Measurements from ENCODE around the gene DNAJC16.
"Not testable (repeated sequence)": the region's sequence is repeated elsewhere in the genome, so short reads cannot be mapped to it uniquely, and the experiment has no call there.

Gene DNAJC16

DNA sequence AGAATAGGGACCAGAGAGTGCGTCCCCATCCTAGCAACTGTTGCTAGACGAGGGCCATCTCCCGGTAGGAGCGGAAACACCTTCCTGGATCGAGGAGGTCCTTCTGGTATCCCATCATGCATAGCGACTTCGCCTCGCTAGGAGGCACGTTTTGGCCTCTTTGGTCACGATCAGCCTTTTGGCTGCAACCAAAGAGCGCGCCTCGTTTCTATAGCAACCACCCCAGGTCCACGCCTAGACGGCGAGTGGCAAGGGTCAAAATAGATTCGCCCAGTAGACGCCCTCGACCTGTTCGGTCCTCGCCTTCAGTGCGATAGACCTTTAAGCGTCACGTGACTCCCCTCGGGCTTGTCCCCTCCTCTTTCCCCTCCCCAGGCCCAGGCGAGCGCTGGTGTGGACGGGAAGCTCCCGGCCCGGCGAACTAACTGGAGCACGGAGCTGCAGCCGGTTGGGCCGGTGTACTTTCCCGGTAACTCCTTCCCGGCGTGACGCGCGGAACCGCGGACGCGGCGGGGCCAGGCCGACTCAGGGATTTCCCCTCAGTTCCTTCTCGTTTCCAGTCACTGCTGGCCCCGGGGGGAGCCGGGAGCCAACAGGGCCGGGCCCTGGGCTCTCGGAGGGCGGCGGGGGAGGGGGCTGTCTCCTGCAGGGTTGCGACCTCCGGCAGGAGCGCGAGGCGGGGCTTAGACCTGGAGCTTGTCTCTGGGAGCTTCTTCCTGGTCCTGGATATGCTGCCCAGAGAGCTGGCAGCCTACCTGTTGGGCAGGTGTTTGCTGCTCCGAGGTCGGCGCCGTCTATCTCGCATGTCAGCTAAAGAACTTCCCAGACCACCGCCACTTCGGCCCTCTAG, at the start of gene DNAJC16:
TSS of gene DNAJC16 (plus strand) at position 359 of the 850 bp plus-strand sequence. CDS start 2,258 bp downstream, outside the sequence.
- H3K9me3 Mint-ChIP-seq, result no peaks in the 10 kb centered on the region
- H3K27ac Mint-ChIP-seq, result peak within 1 kb of the TSS; percentile 100
- H3K27me3 Mint-ChIP-seq (ENCODE audit: low read depth), result no peaks in the 10 kb centered on the region
- peak; percentile 99 for DNase-seq (ENCODE audit: low spot score)
- H3K4me3 Mint-ChIP-seq, result peak within 1 kb of the TSS; percentile 87
- H3K4me1 Mint-ChIP-seq (ENCODE audit: low read depth), result peaks cover 39% of the 10 kb centered on the region
- peaks cover 9% of the 10 kb centered on the region for H3K36me3 Mint-ChIP-seq (ENCODE audit: low read depth)

DNA sequence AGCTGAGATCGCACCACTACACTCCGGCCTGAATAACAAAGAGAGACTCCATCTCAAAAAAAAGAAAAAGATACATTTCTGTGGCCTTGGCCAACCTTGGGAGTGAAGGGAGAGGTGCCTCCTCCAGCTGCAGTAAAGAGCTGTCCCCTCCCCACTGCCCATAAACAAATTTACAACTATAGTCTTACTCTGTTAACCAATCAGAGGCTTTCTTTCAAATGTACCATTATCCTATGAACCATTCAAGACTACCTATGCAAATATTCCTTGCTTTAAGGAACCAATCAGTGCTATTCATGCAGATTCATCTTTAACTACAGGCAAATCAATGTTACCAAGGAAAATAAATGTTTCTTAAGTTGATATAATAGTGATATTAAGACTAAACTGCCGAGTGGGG, 49.7 kb upstream of the DNAJC16 start:
- H3K27ac Mint-ChIP-seq, result no peak overlapping the region
- H3K4me3 Mint-ChIP-seq, result no peak overlapping the region
- H3K4me1 Mint-ChIP-seq (ENCODE audit: low read depth), result no peaks in the 10 kb centered on the region
- no peaks in the 10 kb centered on the region for H3K27me3 Mint-ChIP-seq (ENCODE audit: low read depth)
- DNase-seq (ENCODE audit: low spot score), result no peak
- H3K9me3 Mint-ChIP-seq, result no peaks in the 10 kb centered on the region
- no peaks in the 10 kb centered on the region for H3K36me3 Mint-ChIP-seq (ENCODE audit: low read depth)

DNA sequence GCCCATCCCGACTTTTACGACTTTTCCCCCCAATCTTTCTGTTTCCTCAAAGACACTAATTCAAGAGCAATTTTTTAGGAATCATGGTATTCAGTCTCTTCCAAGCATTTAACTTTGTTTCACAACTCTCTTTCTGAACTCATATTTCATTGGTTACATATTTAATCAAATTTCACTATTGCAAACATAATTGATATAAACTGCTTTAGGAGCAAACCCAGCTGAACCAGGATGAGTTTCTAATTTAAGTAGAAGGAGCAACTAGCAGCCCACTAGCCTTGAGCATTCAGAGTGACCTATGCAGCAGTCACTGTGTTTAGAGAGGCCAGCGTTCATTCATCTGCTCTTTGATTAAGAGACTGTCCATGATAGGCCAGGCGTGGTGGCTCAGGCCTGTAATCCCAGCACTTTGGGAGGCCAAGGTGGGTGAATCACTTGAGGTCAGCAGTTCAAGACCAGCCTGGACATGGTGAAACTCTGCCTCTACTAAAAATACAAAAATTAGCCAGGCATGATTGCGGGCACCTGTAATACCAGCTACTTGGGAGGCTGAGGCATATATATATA, 48.9 kb upstream of the DNAJC16 start:
- H3K27me3 Mint-ChIP-seq (ENCODE audit: low read depth), result no peaks in the 10 kb centered on the region
- no peaks in the 10 kb centered on the region for H3K9me3 Mint-ChIP-seq
- no peak overlapping the region for H3K4me3 Mint-ChIP-seq
- no peaks in the 10 kb centered on the region for H3K36me3 Mint-ChIP-seq (ENCODE audit: low read depth)
- H3K4me1 Mint-ChIP-seq (ENCODE audit: low read depth), result no peaks in the 10 kb centered on the region
- no peak overlapping the region for H3K27ac Mint-ChIP-seq
- DNase-seq (ENCODE audit: low spot score), result no peak

DNA sequence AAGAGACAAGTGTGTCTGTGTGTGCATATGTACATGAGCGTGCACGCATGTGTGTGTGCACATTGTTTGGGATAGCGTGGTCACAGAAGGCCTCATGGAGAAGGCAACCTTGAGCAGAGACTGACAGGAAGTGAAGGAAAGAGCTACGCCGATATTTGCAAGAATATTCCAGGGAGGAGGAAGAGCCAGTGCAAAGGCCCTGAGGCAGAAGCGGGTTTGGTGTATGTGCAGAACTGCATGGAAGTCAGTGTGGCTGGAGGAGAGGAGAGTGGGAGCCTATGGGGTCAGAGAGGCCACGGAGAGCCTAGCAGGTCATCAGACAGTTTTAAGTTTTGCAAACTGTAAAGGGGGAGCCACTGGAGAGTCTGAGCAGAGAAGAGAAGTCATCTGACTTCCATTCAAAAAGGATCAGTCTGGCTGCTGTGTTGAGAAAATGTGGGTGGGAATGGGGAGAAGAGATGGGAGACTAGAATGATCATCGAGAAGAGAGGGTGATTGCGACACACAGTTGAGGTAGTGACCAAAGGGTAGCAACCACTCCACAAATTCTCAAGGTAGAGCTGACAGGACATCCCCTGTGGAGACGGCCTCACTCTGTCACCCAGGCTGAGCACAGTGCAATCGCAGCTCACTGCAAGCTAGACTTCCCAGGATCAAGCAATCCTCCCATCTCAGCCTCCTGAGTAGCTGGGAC, 46.8 kb upstream of the DNAJC16 start:
- Mint-ChIP-seq H3K9me3 (no peaks in the 10 kb centered on the region), H3K4me3 (no peak overlapping the region), H3K36me3 (ENCODE audit: low read depth) (peaks cover 3% of the 10 kb centered on the region), H3K4me1 (ENCODE audit: low read depth) (no peaks in the 10 kb centered on the region), H3K27me3 (ENCODE audit: low read depth) (no peaks in the 10 kb centered on the region), H3K27ac (no peak overlapping the region)
- DNase-seq (ENCODE audit: low spot score), result no peak

DNA sequence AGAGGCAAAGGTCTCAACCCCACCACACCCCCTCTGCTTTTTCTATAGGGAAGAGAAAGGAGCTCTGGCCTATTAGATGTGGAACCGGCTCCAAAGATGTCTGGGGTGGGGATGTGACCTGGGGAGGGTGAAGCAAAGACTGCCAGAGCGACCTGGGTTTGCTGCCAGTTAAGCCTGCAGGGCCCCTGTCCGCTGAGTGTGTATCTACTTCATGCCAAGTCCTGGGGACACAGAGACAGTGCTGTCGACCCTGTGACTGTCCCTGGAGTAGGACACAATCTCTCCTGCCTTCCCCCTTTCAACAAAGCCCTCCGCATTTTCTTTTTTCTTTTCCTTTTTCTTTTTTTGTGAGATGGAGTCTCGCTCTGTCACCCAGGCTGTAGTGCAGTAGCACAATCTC, 44.2 kb upstream of the DNAJC16 start:
- H3K27ac Mint-ChIP-seq; H3K9me3 Mint-ChIP-seq; H3K4me3 Mint-ChIP-seq; DNase-seq (ENCODE audit: low spot score); H3K4me1 Mint-ChIP-seq (ENCODE audit: low read depth); H3K27me3 Mint-ChIP-seq (ENCODE audit: low read depth): not testable (repeated sequence)
- H3K36me3 Mint-ChIP-seq (ENCODE audit: low read depth), result peaks cover 14% of the 10 kb centered on the region

DNA sequence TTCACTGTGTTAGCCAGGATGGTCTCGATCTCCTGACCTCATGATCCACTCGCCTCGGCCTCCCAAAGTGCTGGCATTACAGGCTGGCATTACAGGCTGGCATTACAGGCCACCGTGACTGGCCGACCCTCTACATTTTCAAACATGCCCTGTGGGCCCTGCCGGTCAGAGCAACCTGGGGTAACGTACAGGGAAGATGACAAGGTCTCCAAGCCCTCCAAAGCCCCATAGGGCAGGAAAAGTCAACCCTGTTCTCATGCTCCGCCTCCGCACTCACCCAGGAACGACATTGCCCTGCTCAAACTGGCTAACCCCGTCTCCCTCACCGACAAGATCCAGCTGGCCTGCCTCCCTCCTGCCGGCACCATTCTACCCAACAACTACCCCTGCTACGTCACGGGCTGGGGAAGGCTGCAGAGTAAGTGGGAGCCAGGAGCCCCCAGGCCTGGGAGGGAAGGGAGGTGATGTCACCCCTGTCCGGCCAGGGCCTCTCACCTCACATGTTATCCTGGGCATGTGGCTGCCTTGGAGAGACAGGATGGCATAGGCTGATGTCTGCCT, 43.6 kb upstream of the DNAJC16 start:
- H3K4me1 Mint-ChIP-seq (ENCODE audit: low read depth); H3K4me3 Mint-ChIP-seq; H3K27me3 Mint-ChIP-seq (ENCODE audit: low read depth); H3K9me3 Mint-ChIP-seq; DNase-seq (ENCODE audit: low spot score); H3K27ac Mint-ChIP-seq: not testable (repeated sequence)
- H3K36me3 Mint-ChIP-seq (ENCODE audit: low read depth), result peaks cover 14% of the 10 kb centered on the region

DNA sequence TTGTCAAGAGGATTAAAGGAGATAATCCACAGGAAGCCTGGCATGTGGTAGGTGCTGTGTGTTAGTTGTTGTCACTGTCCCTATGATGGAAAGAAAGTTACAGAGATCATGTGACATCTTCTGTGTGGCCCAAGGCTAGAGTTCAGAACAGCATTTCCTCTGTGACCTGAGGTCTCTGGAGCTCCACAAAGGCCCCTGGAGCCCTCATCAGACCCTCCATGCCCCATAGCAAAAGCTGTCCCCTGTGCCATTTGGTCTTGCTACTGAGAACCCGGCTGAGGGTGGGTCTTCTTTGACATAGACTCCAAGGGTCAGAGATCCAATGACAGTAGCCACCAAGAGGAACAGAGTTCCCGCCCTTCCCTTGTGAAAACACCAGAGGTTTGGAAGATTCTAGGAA, 42.7 kb upstream of the DNAJC16 start:
- Mint-ChIP-seq H3K36me3 (ENCODE audit: low read depth) (peaks cover 14% of the 10 kb centered on the region), H3K9me3 (no peaks in the 10 kb centered on the region), H3K27me3 (ENCODE audit: low read depth) (no peaks in the 10 kb centered on the region), H3K27ac (no peak overlapping the region), H3K4me3 (no peak overlapping the region), H3K4me1 (ENCODE audit: low read depth) (no peaks in the 10 kb centered on the region)
- no peak for DNase-seq (ENCODE audit: low spot score)

DNA sequence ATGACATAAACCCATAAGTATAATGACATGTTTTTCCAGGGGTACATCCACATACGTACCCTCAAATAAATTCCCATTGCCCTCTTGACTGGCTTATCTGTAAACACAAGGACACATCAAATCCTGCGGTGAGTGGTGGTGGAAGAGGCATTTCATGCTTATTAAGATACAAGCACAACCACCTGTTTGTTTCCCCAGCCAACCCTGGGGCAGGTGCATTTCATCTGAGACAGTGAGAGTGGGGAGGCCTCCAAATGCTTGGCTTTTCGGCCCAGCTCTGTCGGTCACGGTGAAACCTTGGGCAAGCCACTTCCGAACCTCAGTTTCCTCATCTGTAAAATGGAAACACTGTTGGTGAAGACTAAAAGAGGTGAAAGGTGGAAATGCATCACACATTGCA, 42.2 kb upstream of the DNAJC16 start:
- not testable (repeated sequence) for H3K9me3 Mint-ChIP-seq; H3K4me1 Mint-ChIP-seq (ENCODE audit: low read depth); H3K4me3 Mint-ChIP-seq; DNase-seq (ENCODE audit: low spot score); H3K27ac Mint-ChIP-seq; H3K27me3 Mint-ChIP-seq (ENCODE audit: low read depth)
- peaks cover 15% of the 10 kb centered on the region for H3K36me3 Mint-ChIP-seq (ENCODE audit: low read depth)

DNA sequence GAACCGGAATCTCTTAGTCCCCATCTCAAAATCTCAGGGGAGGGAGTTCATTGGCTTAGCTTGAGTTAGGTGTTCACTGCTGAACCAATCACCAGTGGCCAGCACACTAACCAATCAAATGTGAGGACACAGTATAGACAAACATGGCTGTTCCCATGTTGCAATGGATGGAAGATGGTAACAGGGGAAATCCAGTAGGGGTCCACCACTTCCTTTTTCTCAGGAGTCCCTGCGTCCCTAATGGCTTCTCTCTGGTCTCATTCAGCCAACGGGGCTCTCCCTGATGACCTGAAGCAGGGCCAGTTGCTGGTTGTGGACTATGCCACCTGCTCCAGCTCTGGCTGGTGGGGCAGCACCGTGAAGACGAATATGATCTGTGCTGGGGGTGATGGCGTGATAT, 41.0 kb upstream of the DNAJC16 start:
- Mint-ChIP-seq H3K9me3 (no peaks in the 10 kb centered on the region), H3K27me3 (ENCODE audit: low read depth) (no peaks in the 10 kb centered on the region), H3K36me3 (ENCODE audit: low read depth) (peaks cover 21% of the 10 kb centered on the region), H3K4me1 (ENCODE audit: low read depth) (peaks cover 4% of the 10 kb centered on the region), H3K27ac (no peak overlapping the region), H3K4me3 (no peak overlapping the region)
- DNase-seq (ENCODE audit: low spot score), result no peak

DNA sequence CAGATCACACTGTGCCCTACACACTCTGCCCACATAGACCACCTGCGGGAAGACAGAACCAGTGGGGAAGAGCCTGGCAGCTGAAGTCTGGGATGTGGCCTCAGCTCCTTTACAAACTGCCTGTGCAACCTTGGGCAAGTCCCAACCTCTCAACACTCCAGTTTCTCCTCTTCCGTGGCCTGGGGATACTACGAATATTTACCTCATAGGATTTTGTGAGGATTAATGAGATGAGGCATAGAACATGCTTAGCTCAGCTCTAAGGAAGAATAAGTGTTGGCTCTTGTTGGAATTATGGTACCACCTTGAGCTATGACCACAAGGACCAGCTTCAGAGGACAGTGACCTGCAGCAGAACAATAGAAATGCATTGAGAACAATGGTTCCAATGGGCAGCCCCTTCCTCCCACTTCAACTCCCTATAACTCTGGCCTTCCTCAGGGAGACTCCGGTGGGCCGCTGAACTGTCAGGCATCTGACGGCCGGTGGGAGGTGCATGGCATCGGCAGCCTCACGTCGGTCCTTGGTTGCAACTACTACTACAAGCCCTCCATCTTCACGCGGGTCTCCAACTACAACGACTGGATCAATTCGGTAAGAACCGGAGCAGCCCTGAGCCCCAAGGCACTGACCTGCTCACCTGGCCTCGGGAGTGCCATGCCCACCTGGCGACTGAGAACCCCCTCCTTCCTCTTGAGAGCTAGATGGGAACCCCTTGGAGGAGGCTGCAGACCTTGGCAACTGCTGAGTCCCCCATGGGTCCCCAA, 39.6 kb upstream of the DNAJC16 start:
- Mint-ChIP-seq H3K36me3 (ENCODE audit: low read depth) (peaks cover 29% of the 10 kb centered on the region), H3K4me1 (ENCODE audit: low read depth) (peaks cover 13% of the 10 kb centered on the region)
- not testable (repeated sequence) for H3K27me3 Mint-ChIP-seq (ENCODE audit: low read depth); H3K9me3 Mint-ChIP-seq; DNase-seq (ENCODE audit: low spot score); H3K27ac Mint-ChIP-seq; H3K4me3 Mint-ChIP-seq

DNA sequence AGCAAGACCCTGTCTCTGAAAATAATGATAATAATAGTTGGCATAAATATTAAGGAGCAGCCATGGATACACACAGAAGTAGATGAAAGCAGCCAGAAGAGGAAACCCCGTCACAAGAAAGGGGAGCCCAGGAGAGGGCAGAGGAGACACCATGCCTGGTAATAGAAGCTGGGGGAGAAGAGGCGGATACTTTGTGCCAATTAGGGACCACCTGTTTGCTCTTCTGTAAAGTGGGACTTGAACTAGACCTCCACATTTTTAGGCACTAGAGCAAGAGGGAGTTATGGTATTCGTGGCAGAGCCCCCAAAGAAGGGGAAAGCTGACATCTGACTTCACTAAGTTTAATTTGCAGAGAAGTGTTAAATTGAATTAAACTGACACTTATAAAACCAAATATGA, 38.3 kb upstream of the DNAJC16 start:
- H3K4me3 Mint-ChIP-seq, result no peak overlapping the region
- peaks cover 13% of the 10 kb centered on the region for H3K4me1 Mint-ChIP-seq (ENCODE audit: low read depth)
- no peaks in the 10 kb centered on the region for H3K27me3 Mint-ChIP-seq (ENCODE audit: low read depth)
- DNase-seq (ENCODE audit: low spot score), result no peak
- no peak overlapping the region for H3K27ac Mint-ChIP-seq
- no peaks in the 10 kb centered on the region for H3K9me3 Mint-ChIP-seq
- peaks cover 29% of the 10 kb centered on the region for H3K36me3 Mint-ChIP-seq (ENCODE audit: low read depth)

DNA sequence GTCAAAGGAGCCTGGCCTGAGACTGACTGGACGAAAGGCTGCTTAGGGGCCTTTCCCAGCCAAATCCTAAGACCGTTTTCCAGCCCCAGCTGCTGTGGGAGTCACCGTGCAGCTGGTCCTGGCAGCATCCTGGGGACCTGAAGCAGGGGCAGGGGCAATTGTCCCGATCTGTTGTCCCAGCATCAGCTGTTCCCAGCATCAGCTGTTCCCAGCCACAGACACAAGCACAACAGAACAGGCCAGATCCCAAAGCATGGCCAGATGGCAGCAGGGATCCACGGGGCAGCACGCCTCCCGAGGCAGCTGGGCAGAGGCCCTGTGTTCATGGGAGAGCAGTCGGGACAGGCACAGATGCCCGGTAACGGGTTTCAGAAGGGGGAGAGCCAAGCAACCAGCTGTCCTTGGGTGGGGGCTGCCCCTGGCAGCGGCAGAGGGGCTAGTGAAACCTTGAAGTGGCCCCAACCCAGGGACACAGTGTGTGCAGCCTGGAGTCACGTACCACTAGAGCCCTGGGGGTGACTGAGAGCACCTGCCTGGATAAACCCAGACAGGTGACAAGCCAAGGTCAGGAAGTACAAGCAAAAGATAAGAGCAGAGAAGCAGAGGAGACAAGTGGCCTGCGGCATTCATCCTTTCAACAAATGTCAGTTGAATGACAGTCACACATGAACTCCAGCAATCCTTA, 37.5 kb upstream of the DNAJC16 start:
- Mint-ChIP-seq H3K27ac (no peak overlapping the region), H3K4me3 (no peak overlapping the region), H3K36me3 (ENCODE audit: low read depth) (peaks cover 29% of the 10 kb centered on the region), H3K27me3 (ENCODE audit: low read depth) (no peaks in the 10 kb centered on the region), H3K9me3 (no peaks in the 10 kb centered on the region), H3K4me1 (ENCODE audit: low read depth) (peaks cover 13% of the 10 kb centered on the region)
- no peak for DNase-seq (ENCODE audit: low spot score)

DNA sequence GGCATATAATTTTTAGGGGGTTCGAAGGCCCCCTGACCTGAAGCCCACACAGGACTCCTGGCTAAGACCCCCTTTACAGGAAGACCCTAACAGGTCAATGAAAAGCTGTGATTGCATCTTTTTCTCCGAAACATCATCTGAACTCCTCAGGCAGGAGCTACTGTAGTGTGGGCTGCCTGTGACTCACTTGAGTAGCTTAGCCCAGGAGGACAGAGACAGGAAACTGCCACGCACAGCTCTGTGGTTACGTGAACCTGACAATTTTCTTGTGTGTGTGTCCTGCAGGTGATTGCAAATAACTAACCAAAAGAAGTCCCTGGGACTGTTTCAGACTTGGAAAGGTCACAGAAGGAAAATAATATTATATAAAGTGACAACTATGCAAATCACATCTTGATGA, 35.6 kb upstream of the DNAJC16 start:
- not testable (repeated sequence) for H3K9me3 Mint-ChIP-seq; H3K4me3 Mint-ChIP-seq; H3K27me3 Mint-ChIP-seq (ENCODE audit: low read depth)
- Mint-ChIP-seq H3K27ac (peak overlapping the region; percentile 36), H3K4me1 (ENCODE audit: low read depth) (peaks cover 13% of the 10 kb centered on the region), H3K36me3 (ENCODE audit: low read depth) (peaks cover 29% of the 10 kb centered on the region)
- peak; percentile 25 for DNase-seq (ENCODE audit: low spot score)

Data from T-helper 2 cell treated with Interferon-gamma antibody and Interleukin-4, amounts not matched to agents 5 μg/mL and 100 μg/mL, for 36 hours (primary cell).